Measurements from ENCODE around the gene RHEX.

Gene RHEX

GRCh38 chr1:206079135-206079534 lies 26.2 kb downstream of the RHEX start:
- H3K4me3 ChIP-seq (ENCODE audit: low read depth, low read length): no peak overlapping the region
- in situ Hi-C loops (cut with HindIII; ENCODE audit: low sequenced_read_pairs): no loop called here
- DNase-seq (ENCODE audit: low read depth, low spot score): no peak
- TF ChIP-seq CTCF (IDR thresholded peaks at IDR 0.05; ENCODE audit: low read depth, low read length): no peak

- no peak for DNase-seq (ENCODE audit: low read depth, low spot score)
These were observed 27.2 kb downstream of the RHEX start for GRCh38 chr1:206080026-206080820.

GRCh38 chr1:206081856-206082255 lies 28.9 kb downstream of the RHEX start:
- no peak for DNase-seq (ENCODE audit: low read depth, low spot score)
- in situ Hi-C loops (cut with HindIII; ENCODE audit: low sequenced_read_pairs): no loop called here
- TF ChIP-seq CTCF (IDR thresholded peaks at IDR 0.05; ENCODE audit: low read depth, low read length): no peak
- no peak overlapping the region for H3K4me3 ChIP-seq (ENCODE audit: low read depth, low read length)

More at GRCh38 chr1:206080026-206080820, 27.2 kb downstream of the RHEX start:
- TF ChIP-seq CTCF (IDR thresholded peaks at IDR 0.05; ENCODE audit: low read depth, low read length): no peak
- in situ Hi-C loops (cut with HindIII; ENCODE audit: low sequenced_read_pairs): no loop called here
- no peak overlapping the region for H3K4me3 ChIP-seq (ENCODE audit: low read depth, low read length)

- TF ChIP-seq CTCF (IDR thresholded peaks at IDR 0.05; ENCODE audit: low read depth, low read length): no peak
- in situ Hi-C loops (cut with HindIII; ENCODE audit: low sequenced_read_pairs): no loop called here
- DNase-seq (ENCODE audit: low read depth, low spot score): no peak
- H3K4me3 ChIP-seq (ENCODE audit: low read depth, low read length): no peak overlapping the region
These were observed 30.1 kb downstream of the RHEX start for GRCh38 chr1:206082831-206083695.

- in situ Hi-C loops (cut with HindIII; ENCODE audit: low sequenced_read_pairs): no loop called here
- no peak for DNase-seq (ENCODE audit: low read depth, low spot score)
- no peak overlapping the region for H3K4me3 ChIP-seq (ENCODE audit: low read depth, low read length)
- no peak for TF ChIP-seq CTCF (IDR thresholded peaks at IDR 0.05; ENCODE audit: low read depth, low read length)
These were observed 30.8 kb downstream of the RHEX start for GRCh38 chr1:206083750-206084149.

- no peak for DNase-seq (ENCODE audit: low read depth, low spot score)
- no peak for TF ChIP-seq CTCF (IDR thresholded peaks at IDR 0.05; ENCODE audit: low read depth, low read length)
- H3K4me3 ChIP-seq (ENCODE audit: low read depth, low read length): no peak overlapping the region
- in situ Hi-C loops (cut with HindIII; ENCODE audit: low sequenced_read_pairs): no loop called here
These were observed 34.1 kb downstream of the RHEX start for GRCh38 chr1:206087091-206087490.

Data from astrocyte of the spinal cord (primary cell).